ENCODE data around the gene GTF2H1. TPM values are rescaled to one million over a fixed set of nuclear protein-coding genes. Genes with fewer than 3 reads are reported as not detected.

The GTF2H1 gene
- total RNA-seq, 2 experiments from 2014 or later, result 15.1 to 17.7 TPM

GRCh38 chr11:18294862-18295261, 27.5 kb upstream of the GTF2H1 start:
- H3K9me3 ChIP-seq (ENCODE audit: control insufficient read depth in 1 of 2, insufficient read depth in 1 of 2, low read length in 2 of 2), result no peaks in the 10 kb centered on the region
- H3K27me3 Mint-ChIP-seq, result no peaks in the 10 kb centered on the region
- no peak overlapping the region for H3K4me3 Mint-ChIP-seq
- no peaks in the 10 kb centered on the region for H3K9me3 Mint-ChIP-seq
- peaks cover 79% of the 10 kb centered on the region for H3K36me3 ChIP-seq (ENCODE audit: insufficient read depth, low read length)
- ChIA-PET CTCF (no interaction called here), POLR2A (no interaction called here)
- H3K27me3 ChIP-seq (ENCODE audit: control insufficient read depth in 1 of 2, insufficient read depth in 2 of 2, low read length in 2 of 2), result no peaks in the 10 kb centered on the region
- intact Hi-C loops (cut with DNase I, micrococcal nuclease), result loop anchor here in 1 of 2 experiments (10.0 kb wide), 1 partner anchor 200 kb away; no protein-coding TSS in a partner anchor
- no peak overlapping the region for H3K27ac Mint-ChIP-seq
- peaks cover 90% of the 10 kb centered on the region for H3K36me3 Mint-ChIP-seq (ENCODE audit: low read depth)
- no peak overlapping the region for H3K27ac ChIP-seq (ENCODE audit: low read depth in 1 of 2, low read length in 2 of 2)
- H3K4me1 ChIP-seq (ENCODE audit: insufficient read depth, low read length), result no peaks in the 10 kb centered on the region
- no peaks in the 10 kb centered on the region for H3K4me1 Mint-ChIP-seq (ENCODE audit: low read depth)
- TF ChIP-seq, protein P1, sequence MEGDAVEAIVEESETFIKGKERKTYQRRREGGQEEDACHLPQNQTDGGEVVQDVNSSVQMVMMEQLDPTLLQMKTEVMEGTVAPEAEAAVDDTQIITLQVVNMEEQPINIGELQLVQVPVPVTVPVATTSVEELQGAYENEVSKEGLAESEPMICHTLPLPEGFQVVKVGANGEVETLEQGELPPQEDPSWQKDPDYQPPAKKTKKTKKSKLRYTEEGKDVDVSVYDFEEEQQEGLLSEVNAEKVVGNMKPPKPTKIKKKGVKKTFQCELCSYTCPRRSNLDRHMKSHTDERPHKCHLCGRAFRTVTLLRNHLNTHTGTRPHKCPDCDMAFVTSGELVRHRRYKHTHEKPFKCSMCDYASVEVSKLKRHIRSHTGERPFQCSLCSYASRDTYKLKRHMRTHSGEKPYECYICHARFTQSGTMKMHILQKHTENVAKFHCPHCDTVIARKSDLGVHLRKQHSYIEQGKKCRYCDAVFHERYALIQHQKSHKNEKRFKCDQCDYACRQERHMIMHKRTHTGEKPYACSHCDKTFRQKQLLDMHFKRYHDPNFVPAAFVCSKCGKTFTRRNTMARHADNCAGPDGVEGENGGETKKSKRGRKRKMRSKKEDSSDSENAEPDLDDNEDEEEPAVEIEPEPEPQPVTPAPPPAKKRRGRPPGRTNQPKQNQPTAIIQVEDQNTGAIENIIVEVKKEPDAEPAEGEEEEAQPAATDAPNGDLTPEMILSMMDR (IDR thresholded peaks at IDR 0.05), result no peak
- no peak overlapping the region for H3K4me3 ChIP-seq (ENCODE audit: low read length)
- no peak for ATAC-seq (ENCODE audit: poor library complexity)
- DNase-seq, result no peak

DNA sequence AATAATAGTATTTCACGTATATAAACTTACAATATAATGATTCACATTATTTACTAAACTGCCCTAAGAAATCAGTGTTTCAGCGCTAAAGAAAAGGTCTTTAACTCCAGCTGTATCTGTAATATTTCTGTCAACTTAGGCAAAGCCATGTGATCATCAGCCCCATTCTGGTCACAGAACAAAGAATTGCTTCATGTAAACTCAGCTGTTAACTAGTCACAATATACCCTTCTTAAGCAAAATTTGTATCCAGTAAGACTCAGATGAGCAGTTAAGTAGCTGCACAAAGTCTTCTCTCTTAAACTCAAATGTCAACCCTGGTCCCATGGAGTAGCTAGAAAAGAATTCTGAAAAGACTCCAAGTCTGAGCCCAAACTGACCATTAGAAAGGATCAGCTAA, 27.1 kb upstream of the GTF2H1 start:
- H3K27ac ChIP-seq (ENCODE audit: low read depth in 1 of 2, low read length in 2 of 2), result no peak overlapping the region
- no peak overlapping the region for H3K4me3 ChIP-seq (ENCODE audit: low read length)
- Mint-ChIP-seq H3K9me3 (no peaks in the 10 kb centered on the region), H3K27me3 (no peaks in the 10 kb centered on the region), H3K36me3 (ENCODE audit: low read depth) (peaks cover 90% of the 10 kb centered on the region), H3K27ac (no peak overlapping the region), H3K4me3 (no peak overlapping the region), H3K4me1 (ENCODE audit: low read depth) (no peaks in the 10 kb centered on the region)
- intact Hi-C loops (cut with DNase I, micrococcal nuclease), result loop anchor here in 1 of 2 experiments (10.0 kb wide), 1 partner anchor 199 kb away; no protein-coding TSS in a partner anchor
- H3K27me3 ChIP-seq (ENCODE audit: control insufficient read depth in 1 of 2, insufficient read depth in 2 of 2, low read length in 2 of 2), result no peaks in the 10 kb centered on the region
- TF ChIP-seq, protein P1 (IDR thresholded peaks at IDR 0.05), result no peak
- peaks cover 81% of the 10 kb centered on the region for H3K36me3 ChIP-seq (ENCODE audit: insufficient read depth, low read length)
- no peaks in the 10 kb centered on the region for H3K9me3 ChIP-seq (ENCODE audit: control insufficient read depth in 1 of 2, insufficient read depth in 1 of 2, low read length in 2 of 2)
- DNase-seq (no peak), ATAC-seq (ENCODE audit: poor library complexity) (no peak)
- POLR2A ChIA-PET, result interaction anchor here (0.6 kb wide), 1 partner anchor 8 kb away, joined by 3 read pairs; no protein-coding TSS in a partner anchor
- CTCF ChIA-PET, result no interaction called here
- H3K4me1 ChIP-seq (ENCODE audit: insufficient read depth, low read length), result no peaks in the 10 kb centered on the region

- ChIA-PET CTCF (no interaction called here), POLR2A (no interaction called here)
- DNase-seq (no peak), ATAC-seq (ENCODE audit: poor library complexity) (no peak)
- TF ChIP-seq, protein P1 (IDR thresholded peaks at IDR 0.05), result no peak
- H3K36me3 ChIP-seq (ENCODE audit: insufficient read depth, low read length), result peaks cover 76% of the 10 kb centered on the region
- intact Hi-C loops (cut with DNase I, micrococcal nuclease), result loop anchor here in 1 of 2 experiments (10.0 kb wide), 2 partner anchors 195 to 435 kb away; no protein-coding TSS in a partner anchor
- no peak overlapping the region for H3K4me3 ChIP-seq (ENCODE audit: low read length)
- H3K4me1 ChIP-seq (ENCODE audit: insufficient read depth, low read length), result no peaks in the 10 kb centered on the region
- H3K27ac ChIP-seq (ENCODE audit: low read depth in 1 of 2, low read length in 2 of 2), result no peak overlapping the region
- no peak overlapping the region for H3K4me3 Mint-ChIP-seq
- no peaks in the 10 kb centered on the region for H3K27me3 ChIP-seq (ENCODE audit: control insufficient read depth in 1 of 2, insufficient read depth in 2 of 2, low read length in 2 of 2)
- no peaks in the 10 kb centered on the region for H3K9me3 ChIP-seq (ENCODE audit: control insufficient read depth in 1 of 2, insufficient read depth in 1 of 2, low read length in 2 of 2)
- peaks cover 94% of the 10 kb centered on the region for H3K36me3 Mint-ChIP-seq (ENCODE audit: low read depth)
- no peaks in the 10 kb centered on the region for H3K9me3 Mint-ChIP-seq
- no peak overlapping the region for H3K27ac Mint-ChIP-seq
- H3K27me3 Mint-ChIP-seq, result no peaks in the 10 kb centered on the region
- no peaks in the 10 kb centered on the region for H3K4me1 Mint-ChIP-seq (ENCODE audit: low read depth)
Measured at GRCh38 chr11:18299721-18300120, 22.6 kb upstream of the GTF2H1 start.

All from CD4-positive, alpha-beta T cell (primary cell).